Daoy (cell line): Measurements from ENCODE around the gene KDM2A. TPM values are rescaled to one million over a fixed set of nuclear protein-coding genes. Genes with fewer than 3 reads are reported as not detected.

ENCODE experiments used
- DNase-seq: peaks from one replicate; pipeline ENCODE4 v3.0.0-alpha.2; 2015; ENCODE audit warnings: low read depth
- total RNA-seq: library from RNA; depleted of rRNA; stranded (reverse); fragments of >200 nt; shearing (Covaris generic); gene quantifications from 2 replicates; pipeline ENCODE4 v1.2.3, GENCODE V29; 2014; rRNA removed

KDM2A gene
- 24.6 and 31.8 TPM in 2 replicates for total RNA-seq

- peak; percentile 99 for DNase-seq
These were observed at the start of gene KDM2A for GRCh38 chr11:67118801-67119584. Gene KDM2A (plus strand): TSS chr11:67119263. CDS start chr11:67121317, 2,054 bp downstream.

- DNase-seq, result peak; percentile 79
These were observed 47.4 kb upstream of the KDM2A start for GRCh38 chr11:67071420-67072284.

GRCh38 chr11:67072295-67072694 lies 46.8 kb upstream of the KDM2A start:
- DNase-seq, result no peak

- no peak for DNase-seq
These were observed 45.2 kb upstream of the KDM2A start for GRCh38 chr11:67073908-67074307.

- DNase-seq, result no peak
These were observed 42.9 kb upstream of the KDM2A start for GRCh38 chr11:67076202-67076601.

GRCh38 chr11:67079065-67079705 lies 39.9 kb upstream of the KDM2A start:
- DNase-seq, result no peak

- no peak for DNase-seq
These were observed 36.8 kb upstream of the KDM2A start for GRCh38 chr11:67082071-67082791.

GRCh38 chr11:67083786-67084366 lies 35.2 kb upstream of the KDM2A start:
- no peak for DNase-seq

GRCh38 chr11:67085617-67086016 lies 33.4 kb upstream of the KDM2A start:
- DNase-seq, result no peak

- DNase-seq, result no peak
These were observed 28.3 kb upstream of the KDM2A start for GRCh38 chr11:67090717-67091116.

GRCh38 chr11:67095214-67095507 lies 23.9 kb upstream of the KDM2A start:
- DNase-seq, result no peak

GRCh38 chr11:67098799-67099429 lies 20.1 kb upstream of the KDM2A start:
- no peak for DNase-seq

- DNase-seq, result no peak
These were observed 19.2 kb upstream of the KDM2A start for GRCh38 chr11:67099831-67100324.

- no peak for DNase-seq
These were observed 16.4 kb upstream of the KDM2A start for GRCh38 chr11:67102664-67103063.

- DNase-seq, result no peak
These were observed 13.1 kb upstream of the KDM2A start for GRCh38 chr11:67105964-67106363.

GRCh38 chr11:67111261-67111660 lies 7.8 kb upstream of the KDM2A start:
- no peak for DNase-seq

- DNase-seq, result no peak
These were observed 5.8 kb upstream of the KDM2A start for GRCh38 chr11:67113231-67113721.

- no peak for DNase-seq
These were observed 4.7 kb upstream of the KDM2A start for GRCh38 chr11:67114275-67114896.

- no peak for DNase-seq
These were observed 2.3 kb upstream of the KDM2A start for GRCh38 chr11:67116758-67117105.

GRCh38 chr11:67117176-67117575 lies 1.9 kb upstream of the KDM2A start:
- no peak for DNase-seq
